Fibroblast of the conjunctiva (primary cell): ENCODE data around the gene EYS.
"Not testable (repeated sequence)": the region's sequence is repeated elsewhere in the genome, so short reads cannot be mapped to it uniquely, and the experiment has no call there.

ENCODE experiments used
- DNase-seq: peaks from one replicate; pipeline ENCODE4 v3.0.0-alpha.2; 2010; ENCODE audit warnings: low read depth

EYS gene

DNA sequence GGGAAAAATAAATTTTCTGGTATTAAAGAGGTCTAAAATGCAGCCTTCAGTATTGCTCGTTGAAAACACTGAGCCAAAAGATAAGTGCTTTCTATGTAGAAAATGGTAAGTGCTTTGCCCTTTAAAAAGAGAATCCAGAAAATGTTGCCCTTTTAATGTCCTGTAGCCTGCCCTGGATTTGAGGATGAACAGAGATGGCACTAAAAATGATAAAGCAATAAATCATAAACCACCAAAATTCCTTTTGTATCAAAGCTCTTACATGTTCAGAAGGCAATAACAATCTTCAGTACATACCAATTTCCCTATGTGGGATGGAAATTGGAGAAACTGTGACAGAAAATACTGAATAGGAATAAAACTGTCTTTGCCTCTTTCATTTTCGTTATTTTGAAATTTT lies 1665.7 kb downstream of the EYS start:
- no peak for DNase-seq

DNA sequence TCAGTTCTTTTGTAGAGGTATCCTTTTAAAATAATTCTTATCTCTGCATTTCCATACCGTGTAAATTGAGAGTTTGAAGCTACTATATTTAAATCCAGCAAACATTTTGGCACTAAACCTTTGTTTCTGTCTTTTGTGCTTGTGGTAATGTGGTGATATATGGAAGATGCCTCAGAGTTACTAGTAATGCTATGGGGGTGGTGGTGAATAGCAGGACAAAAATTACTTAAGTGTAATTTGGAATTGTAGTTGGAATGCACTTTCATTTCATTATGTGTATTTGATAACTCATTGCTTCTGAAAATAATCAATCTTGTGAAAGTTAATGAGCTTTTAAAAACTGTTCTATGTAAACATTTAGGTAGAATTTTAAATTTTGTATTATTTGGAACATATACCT lies 1666.9 kb downstream of the EYS start:
- no peak for DNase-seq

DNA sequence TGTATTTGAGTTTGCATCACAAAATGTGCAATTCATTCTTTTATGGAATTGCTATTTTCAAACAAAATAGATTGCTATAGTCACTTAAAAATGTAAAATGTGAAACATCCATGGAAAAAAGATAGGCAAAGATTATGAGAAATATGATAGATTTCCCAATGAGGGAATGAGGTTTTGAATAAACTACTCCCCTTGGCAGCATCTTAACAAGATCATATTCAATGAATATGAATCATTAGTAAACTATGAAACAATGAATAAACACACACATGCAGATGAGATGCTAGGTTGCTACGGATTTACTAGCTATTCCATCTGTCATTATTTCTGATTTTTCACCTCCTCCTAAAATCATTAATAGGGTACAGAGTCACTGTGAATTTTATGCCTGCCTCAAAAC lies 1669.6 kb downstream of the EYS start:
- no peak for DNase-seq

DNA sequence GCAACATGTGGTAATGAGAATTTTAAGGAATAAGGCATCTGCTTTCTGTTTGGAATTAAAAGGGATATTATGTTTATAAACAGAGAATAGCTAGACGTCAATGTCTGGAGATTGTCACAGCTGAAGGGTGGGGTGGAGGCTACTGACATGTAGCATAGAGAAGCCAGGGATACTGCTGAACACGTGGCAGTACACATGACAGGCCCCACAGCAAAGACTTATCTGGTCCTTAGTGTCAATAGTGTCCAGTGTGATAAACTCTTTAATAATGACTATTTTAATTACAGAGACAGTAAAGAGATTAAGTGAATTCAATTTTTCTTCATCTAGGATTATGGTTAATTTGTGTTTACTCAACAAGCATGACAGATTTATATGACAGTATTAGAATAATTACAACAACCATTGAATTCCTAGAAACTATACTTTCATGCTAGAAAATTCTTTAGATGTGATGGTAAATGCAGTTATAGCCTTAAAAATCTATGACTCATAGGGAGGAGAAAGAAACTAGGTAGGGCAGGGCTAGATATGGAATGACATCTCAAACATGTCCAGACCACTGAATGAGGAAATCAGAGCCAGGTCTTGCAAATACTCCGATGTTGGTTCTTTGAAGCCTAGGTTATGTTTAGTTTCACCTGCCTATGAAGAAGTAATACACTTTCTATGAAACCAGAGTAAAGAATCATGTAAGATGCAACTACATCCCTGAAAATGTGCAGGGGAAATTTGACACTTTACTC lies 1671.9 kb downstream of the EYS start:
- DNase-seq = no peak

DNA sequence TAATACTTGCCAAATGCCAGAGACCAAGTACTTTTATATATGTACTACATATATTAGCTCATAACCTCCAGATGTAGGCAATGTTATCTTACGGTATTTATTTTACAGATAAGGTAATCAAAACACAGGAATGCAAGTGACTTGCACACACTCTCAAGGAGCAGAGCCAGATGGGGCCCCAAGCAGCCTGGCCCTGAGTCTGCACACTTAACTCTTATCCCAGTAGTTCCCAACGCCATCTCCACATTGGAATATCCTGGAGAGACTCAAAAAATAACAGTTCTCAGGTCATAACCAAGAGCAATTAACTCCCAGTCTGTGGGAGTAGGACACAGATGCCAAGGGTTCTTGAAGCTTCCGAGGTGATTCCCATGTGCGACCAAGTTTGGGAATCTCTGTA lies 1672.7 kb downstream of the EYS start:
- DNase-seq = no peak

DNA sequence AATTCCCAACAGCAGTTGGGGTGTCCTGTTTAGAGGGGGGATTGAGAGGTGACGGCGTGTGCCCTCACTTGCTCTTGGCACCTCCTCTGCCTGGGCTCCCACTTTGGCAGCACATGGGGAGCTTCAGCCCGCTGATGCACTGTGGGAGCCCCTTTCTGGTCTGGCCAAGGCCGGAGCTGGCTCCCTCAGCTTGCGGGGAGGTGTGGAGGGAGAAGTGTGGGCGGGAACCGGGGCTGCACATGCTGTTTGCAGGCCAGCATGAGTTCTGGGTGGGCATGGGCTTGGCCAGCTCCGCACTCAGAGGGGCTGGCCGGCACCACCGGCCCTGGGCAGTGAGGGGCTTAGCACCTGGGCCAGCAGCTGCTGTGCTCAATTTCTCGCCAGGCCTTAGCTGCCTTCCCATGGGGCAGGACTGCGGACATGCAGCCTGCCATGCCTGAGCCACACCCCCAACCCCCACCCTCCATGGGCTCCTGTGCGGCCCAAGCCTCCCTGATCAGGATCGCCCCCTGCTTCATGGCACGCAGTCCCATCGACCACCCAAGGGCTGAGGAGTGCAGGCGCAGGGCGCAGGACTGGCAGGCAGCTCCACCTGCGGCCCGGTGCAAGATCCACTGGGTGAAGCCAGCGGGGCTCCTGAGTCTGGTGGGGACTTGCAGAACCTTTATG lies 1675.9 kb downstream of the EYS start:
- not testable (repeated sequence) for DNase-seq

DNA sequence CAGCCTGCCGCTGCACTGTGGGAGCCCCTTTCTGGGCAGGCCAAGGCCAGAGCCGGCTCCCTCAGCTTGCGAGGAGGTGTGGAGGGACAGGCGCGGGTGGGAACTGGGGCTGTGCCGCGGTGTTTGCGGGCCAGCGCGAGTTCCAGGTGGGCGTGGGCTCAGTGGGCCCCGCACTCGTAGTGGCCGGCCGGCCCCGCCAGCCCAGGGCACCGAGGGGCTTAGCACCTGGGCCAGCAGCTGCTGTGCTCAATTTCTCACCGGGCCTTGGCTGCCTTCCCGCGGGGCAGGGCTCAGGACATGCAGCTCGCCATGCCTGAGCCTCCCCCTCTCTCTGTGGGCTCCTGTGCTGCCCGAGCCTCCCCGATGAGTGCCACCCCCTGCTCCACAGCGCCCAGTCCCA lies 1683.3 kb downstream of the EYS start:
- DNase-seq = no peak

DNA sequence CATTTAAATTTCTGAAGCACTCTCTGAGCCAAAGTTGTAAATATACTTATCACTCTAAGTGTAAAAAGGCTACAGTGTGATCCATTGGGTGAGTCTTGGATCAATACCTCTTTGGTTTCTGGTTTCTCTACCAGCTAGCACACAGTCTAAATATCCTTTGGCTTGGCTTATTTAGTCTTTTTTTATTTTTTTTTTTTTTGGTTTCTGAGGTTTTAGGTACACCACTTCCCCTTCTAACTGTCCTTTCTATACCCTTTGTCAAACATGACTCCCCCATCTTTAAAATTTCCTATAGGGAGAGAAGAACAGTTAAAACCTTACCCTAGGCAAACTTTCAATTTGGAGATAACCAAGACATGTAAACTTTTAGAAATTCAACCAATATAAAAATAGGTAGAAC lies 1692.4 kb downstream of the EYS start:
- DNase-seq = no peak

DNA sequence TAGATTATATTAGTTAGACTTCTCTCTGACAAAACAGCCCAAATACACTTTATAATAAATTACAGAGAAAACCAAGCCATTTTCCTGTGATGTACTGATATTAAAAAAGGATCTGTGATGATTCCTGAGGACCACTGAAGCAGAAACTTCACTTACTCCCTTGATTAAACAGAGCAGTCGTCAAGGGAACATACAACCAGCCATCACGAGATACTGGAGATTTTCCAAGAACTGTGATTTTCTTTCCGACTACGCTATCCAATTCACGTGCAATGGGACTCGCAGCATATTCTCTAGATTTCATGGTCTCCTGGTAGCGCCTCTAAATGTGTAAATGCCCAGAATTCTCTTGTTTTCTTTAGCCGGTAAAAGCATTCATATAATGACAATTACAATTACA lies 1694.0 kb downstream of the EYS start:
- DNase-seq = no peak

DNA sequence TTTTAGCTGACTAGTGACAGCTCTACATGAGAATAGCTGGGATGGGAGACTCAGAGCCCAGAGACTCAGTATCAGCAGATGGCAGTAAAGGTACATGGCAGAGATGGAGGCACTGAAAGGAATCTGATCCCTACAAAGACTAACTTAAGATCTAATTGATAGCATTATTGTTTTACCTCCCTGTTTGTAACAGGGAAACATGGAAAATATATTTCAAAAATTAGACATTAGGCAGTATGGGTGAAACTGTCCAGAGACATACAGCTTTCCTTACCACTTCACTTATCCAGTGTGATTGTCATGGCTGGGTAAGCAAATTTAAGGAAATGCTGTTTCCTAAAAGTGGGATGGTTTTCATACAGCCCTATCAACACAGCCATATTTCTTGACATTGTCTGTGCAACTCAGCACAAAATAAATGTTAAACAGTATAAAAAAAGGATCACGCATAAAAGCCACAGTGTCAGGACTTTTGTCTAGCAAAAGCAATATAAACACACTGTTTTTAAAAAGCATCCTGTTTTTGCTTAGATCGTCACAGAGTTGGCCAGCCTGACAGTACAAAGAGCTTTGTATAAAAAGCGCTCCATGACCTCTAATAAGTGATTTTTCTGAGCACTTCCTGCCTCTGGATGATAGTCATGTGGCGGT lies 1694.5 kb downstream of the EYS start:
- DNase-seq = peak; percentile 27

DNA sequence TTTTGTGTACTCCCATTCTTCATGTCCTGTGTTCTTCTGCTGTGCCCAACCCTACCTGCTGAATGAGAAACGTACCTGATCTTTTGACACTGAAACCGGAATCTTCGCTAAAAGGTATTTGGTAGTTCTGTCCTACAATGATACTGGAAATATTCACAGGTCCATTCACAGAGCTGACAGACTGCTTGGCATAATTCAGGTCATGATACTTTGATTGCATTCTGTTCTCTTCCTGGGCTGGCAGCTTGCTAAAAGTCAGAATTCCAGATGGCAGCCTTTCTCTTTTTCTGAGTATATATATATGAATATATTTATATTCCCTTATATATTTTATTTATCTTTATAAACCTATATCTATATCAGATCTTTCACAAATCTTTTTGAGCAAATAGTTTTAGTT lies 1696.4 kb downstream of the EYS start:
- DNase-seq = no peak

DNA sequence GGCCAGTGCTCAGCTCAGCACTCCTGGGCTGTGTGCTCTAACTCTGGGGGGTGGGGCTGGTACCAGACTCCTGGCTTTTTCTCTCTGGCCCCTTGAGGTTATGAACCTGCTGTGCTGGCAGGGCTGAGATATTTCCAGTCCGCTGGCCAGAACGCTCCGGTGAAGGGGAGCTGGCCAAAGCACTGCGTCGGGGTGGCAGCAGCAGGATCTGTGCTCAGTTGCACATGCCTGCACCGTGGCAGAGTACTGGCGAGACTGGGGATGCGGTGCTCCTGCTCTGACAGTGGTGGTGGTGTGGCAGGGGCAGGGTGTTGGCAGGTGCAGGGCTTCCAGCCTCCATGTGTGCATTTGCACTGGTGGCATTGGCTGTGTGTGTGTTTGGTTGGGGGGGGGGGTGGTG lies 1697.0 kb downstream of the EYS start:
- DNase-seq = no peak

DNA sequence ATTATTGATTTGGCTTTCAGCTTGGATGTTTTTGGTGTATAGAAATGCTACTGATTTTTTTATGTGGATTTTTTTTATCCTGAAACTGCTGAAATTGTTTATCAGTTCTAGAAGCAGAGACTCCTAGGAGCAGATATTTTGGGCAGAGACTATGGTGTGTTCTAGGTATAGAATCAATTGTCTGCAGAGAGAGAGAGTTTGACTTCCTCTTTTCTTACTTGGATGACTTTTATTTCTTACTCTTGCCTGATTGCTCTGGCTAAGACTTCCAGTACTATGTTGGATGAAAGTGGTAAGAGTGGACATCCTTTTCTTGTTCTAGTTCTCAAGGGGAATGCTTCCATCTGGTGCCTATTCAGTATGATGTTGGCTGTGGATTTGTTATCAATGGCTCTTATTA lies 1700.8 kb downstream of the EYS start:
- DNase-seq = no peak

DNA sequence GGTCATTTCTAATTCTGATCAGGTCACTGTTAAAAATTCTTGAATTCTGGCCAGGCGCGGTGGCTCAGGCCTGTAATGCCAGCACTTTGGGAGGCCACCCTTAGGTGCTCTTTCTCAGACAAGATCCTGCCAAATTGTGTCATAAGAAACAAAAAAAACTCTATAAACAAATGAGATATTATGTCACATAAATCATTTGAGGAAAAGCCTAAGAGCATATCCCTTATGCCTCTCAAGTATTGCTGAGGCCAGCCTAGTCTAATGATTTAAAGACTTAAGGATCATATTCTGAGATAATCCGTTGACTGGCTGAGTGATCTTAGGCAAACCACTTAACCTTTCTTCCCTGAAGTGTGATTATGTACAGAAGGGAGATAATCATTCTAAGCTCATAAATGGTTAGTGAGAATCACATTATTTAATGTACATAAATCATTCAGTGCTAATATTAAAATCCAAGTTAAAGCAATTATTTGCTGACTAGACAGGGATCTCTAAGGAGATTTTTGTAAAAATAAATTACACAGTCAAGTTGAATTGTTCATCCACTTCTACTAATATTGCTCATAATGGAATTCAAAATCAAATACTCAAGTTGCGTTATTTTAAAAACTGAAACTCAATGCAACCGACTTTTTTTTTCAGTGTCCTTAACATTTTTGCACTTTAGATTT lies 1706.1 kb downstream of the EYS start:
- no peak for DNase-seq

DNA sequence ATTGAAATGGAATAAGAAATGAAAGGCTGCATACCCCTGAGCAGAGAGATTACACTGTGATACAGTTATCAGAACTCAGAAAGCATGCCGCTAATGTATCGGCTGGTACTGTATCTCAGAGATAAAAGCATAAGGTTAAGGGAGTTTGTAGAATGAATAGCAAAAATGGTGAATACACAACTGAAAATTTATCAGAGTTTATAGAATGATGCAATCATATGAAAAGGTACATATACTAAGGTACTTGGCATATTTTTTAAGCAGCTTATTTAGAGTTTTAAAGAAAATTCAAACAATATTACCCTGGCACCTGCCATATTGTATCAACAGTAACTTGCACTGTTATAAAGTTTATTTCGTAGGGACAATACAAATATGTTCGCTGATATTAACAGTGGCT lies 1707.4 kb downstream of the EYS start:
- DNase-seq = no peak

DNA sequence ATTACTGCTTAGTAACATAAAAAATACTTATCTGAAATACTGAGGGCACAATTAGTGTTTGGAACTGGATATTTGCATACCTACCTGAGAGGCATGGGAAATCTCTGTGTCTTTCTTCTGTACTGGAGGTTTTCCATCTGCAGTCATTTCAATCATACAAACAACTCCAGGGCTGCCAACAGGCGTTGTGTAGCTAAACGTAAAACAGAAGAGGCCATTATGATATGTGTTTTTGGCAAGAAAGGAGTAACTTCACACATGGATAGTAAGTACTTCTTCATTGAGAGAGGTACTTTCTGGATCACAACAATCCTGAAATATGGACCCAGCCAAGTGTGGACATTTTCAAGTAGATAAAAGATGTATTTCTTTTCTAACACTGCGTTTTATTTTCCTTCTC lies 1708.0 kb downstream of the EYS start:
- no peak for DNase-seq

DNA sequence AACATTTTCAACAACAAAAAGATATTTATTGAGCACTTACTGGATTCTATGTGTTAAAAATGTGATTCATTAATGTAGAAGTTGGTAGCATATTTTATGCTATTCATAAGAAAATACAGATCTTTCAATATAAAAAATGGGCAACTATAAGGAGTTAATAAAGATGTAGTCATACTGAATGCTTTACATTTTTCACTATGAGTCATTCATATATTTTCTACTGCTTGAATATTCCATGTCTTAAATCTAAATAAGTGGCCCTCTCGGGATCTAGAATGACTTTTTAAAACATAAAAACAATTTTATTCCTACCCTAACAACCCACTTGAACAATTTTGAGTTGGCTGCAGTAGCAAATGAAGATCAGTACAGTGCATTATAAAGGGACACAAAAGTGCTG lies 1709.3 kb downstream of the EYS start:
- DNase-seq = no peak

DNA sequence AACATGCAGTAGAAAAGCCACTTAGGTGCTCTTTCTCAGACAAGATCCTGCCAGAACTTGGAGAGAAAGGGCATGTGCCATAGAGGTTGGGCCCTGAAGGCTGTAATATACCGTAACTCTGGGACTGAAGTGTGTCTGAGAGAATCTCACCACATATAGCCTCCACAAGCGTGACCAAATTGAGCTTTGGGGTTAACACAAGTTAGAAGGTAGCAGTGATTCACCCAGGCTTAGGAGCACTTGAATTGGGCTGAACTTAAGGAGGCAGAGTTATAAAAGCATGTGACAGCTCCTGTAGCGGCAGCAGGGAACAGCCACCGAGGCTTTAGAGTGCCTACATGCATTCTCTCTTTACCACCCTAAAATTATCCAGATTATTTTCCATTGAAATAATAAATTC lies 1709.8 kb downstream of the EYS start:
- no peak for DNase-seq

DNA sequence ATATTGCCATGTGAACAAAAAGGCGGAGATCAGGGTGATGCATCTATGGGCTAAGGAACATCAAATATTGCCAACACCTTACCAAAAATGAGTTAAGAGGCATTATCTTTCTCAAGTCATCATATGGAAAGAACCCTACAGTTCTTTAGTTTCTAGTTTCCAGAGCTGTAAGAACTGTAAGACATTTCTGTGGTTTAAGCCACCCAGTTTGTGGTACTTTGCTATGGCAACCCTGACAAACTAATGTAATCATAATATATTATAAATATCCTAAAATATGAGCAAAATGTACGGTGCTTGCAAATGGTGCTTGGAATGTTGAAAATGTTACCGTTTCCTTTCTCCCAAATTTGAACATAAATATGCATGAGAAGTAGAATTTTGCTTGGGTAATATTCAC lies 1721.8 kb downstream of the EYS start:
- DNase-seq = no peak

DNA sequence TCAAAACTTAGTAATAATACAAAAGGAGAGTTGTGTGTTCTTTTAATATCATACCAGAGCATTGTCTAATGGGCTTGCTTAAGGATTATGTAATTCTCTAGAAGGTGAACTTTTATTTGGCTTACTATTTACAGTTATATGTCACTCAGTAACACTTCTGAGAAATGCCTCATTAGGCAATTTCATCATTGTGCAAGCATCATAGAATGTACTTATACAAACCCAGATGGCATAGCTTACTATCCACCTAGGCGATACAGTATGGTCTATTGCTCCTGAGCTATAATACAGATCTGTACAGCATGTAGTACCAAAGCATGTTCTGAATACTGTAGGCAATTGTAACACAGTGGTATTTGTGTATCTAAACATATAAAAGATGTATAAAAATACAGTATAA lies 1731.3 kb downstream of the EYS start:
- DNase-seq = no peak

DNA sequence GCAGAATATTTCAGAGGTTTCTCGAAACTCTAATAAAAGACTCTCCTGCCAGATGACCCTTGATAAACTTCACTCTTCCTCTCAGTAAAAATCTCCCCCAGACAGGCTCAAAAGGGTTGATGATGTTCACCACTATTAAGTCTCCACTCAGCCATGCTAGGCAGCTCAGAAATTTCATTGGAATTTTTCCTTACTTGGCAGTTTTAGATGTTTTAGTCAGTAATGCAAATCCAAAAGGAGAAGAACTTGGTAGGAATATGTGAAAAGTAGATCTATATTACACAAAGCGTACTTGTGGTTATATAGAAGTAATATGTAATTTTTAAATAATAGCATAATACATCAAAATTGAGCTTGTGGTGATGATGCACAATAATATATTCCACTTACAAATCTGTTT lies 1738.4 kb downstream of the EYS start:
- no peak for DNase-seq

DNA sequence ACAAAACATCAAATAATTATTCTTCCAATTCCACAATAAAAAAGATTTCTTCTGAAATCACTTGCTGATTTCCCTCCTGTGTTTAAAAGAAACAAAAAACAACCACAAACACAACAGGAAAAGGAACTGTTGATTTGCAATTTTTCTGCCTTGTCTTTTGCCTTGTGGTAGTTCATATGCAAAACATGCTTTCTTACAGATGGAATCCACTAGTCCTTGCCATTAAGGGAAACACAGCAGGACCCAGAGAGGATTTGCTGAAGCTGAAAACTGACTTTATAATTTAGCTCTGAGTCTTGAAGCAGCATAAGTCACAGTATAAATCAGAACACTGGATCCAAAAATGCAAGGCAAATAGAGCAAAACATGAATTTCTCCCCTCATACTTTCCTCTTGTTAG lies 1742.7 kb downstream of the EYS start:
- DNase-seq = no peak

DNA sequence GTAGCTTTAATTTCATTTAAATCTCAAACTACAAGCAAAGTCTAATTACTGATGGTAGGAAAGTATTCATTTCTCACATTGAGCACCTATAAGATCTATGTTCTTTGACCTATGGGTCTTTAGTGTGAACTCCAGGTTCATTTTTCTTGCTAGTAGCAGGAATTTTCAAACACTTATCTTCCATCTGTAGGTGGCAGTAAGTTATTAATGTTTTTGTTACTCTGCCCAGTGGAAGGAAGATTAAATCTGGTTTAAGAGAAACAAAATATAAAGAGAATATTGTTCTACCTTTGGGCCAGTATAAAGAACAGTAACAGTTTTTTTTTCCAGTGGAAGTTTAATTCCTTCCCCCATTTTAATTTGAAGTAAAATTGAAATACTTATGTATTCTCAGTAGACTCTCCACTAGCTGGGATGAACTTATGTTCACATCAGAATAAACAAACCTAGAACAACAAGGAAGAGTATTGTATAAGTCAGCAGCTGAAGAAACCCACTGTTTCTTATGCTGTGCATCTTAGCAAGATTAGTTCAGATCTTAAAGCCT lies 1743.2 kb downstream of the EYS start:
- DNase-seq = no peak
